OCI-LY3 (cell line): Measurements from ENCODE around the gene HMGB2.

Source experiments
- H2AFZ ChIP-seq: fragments of 200-600, 300-600 bp; shearing (Covaris generic); 2 replicates; pipeline ENCODE4 v1.6.0; 2014; ENCODE audit warnings: antibody characterized with exemption, low read depth, low read length
- H3K27ac ChIP-seq: fragments of 200-600, 300-600 bp; sonication (generic); 2 replicates; pipeline ENCODE4 v1.5.1; 2014; ENCODE audit warnings: mild to moderate bottlenecking, low read length, moderate library complexity, mixed read lengths
- H3K27me3 ChIP-seq: fragments of 200-600, 300-600 bp; sonication (generic); 2 replicates; pipeline ENCODE4 v1.6.1; 2014; ENCODE audit warnings: low read depth, low read length, mixed read lengths
- H3K36me3 ChIP-seq: fragments of 200-600, 300-600 bp; sonication (generic); replicated peaks from 2 replicates; pipeline ENCODE3; 2014; ENCODE audit warnings: low read depth, low read length, mixed read lengths
- H3K4me1 ChIP-seq: fragments of 300-600, 200-600 bp; sonication (generic); 2 replicates; pipeline ENCODE4 v1.6.1; 2014; ENCODE audit warnings: low read length, mixed read lengths
- H3K4me2 ChIP-seq: fragments of 200-600, 300-600 bp; sonication (generic); 2 replicates; pipeline ENCODE4 v1.6.1; 2014; ENCODE audit warnings: low read length, mixed read lengths
- H3K4me3 ChIP-seq: fragments of 300-600, 200-600 bp; sonication (generic); 2 replicates; pipeline ENCODE4 v1.5.1; 2014; ENCODE audit warnings: antibody characterized with exemption, mild to moderate bottlenecking, low read length, moderate library complexity
- H3K79me2 ChIP-seq: fragments of 300-600, 200-600 bp; shearing (Covaris generic); 2 replicates; pipeline ENCODE4 v1.6.1; 2014; ENCODE audit warnings: mild to moderate bottlenecking, low read length, mixed read lengths
- H3K9ac ChIP-seq: fragments of 300-600, 200-600 bp; shearing (Covaris generic); 2 replicates; pipeline ENCODE4 v1.6.0; 2014; ENCODE audit warnings: mild to moderate bottlenecking, low read length, moderate library complexity
- H3K9me3 ChIP-seq: fragments of 200-600, 300-600 bp; shearing (Covaris generic); 2 replicates; pipeline ENCODE4 v1.6.1; 2014; ENCODE audit warnings: low read length, mixed read lengths; ENCODE audit not compliant: insufficient read depth
- H4K20me1 ChIP-seq: fragments of 200-600, 300-600 bp; sonication (generic); 2 replicates; pipeline ENCODE4 v1.6.1; 2016; ENCODE audit warnings: low read length, mixed read lengths; ENCODE audit not compliant: insufficient read depth
- EZH2phosphoT487 ChIP-seq: fragments of 200-600 bp; shearing (Covaris generic); IDR thresholded peaks from 2 replicates; pipeline ENCODE4 v1.6.1; 2018; ENCODE audit warnings: antibody characterized with exemption, mixed run types, low read depth
- TF ChIP-seq, protein P1 (sequence below): fragments of 200-600, 300-600 bp; sonication (generic); IDR thresholded peaks from 2 replicates; pipeline ENCODE4 v1.5.1; 2014; ENCODE audit warnings: antibody characterized with exemption, low read length, low read depth

HMGB2 gene

DNA sequence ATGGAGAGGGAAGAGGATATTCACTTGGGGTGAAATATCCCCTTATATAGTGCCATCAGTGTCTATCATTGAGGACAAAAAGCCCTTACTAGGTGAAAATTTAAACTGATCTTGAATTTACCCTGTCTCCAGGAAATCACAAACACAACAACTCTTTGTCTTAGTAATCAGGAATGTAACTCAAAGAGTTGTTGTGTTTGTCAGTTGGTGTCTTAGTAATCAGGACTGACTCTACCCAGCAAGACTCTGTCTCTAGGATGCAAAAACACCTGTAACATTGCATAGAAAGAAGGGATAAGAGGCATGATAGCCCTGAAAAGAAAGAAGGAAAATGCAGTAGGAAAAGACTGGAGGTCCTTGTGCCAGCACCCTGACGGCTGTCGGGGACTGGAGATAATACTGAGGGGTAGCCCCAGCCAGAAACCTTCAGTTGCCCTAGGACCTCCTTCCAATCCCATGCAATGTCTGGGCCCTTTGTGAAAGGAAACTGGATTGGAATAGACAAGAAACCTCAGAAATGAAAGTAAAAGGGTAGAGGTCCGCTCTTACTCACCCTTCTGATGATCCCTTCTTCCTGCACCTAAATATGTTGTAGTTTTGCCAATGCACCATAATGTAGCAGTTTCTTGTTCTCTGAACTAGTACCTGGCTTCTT lies 45.3 kb downstream of the HMGB2 start:
- TF ChIP-seq, protein P1, sequence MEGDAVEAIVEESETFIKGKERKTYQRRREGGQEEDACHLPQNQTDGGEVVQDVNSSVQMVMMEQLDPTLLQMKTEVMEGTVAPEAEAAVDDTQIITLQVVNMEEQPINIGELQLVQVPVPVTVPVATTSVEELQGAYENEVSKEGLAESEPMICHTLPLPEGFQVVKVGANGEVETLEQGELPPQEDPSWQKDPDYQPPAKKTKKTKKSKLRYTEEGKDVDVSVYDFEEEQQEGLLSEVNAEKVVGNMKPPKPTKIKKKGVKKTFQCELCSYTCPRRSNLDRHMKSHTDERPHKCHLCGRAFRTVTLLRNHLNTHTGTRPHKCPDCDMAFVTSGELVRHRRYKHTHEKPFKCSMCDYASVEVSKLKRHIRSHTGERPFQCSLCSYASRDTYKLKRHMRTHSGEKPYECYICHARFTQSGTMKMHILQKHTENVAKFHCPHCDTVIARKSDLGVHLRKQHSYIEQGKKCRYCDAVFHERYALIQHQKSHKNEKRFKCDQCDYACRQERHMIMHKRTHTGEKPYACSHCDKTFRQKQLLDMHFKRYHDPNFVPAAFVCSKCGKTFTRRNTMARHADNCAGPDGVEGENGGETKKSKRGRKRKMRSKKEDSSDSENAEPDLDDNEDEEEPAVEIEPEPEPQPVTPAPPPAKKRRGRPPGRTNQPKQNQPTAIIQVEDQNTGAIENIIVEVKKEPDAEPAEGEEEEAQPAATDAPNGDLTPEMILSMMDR = no peak
- no peak for TF ChIP-seq EZH2phosphoT487
- no peak overlapping the region for H3K27ac ChIP-seq
- no peak overlapping the region for H3K4me3 ChIP-seq
- H3K4me1 ChIP-seq = no peaks in the 10 kb centered on the region
- H3K79me2 ChIP-seq = no peaks in the 10 kb centered on the region
- no peaks in the 10 kb centered on the region for H3K27me3 ChIP-seq
- H2AFZ ChIP-seq = no peak overlapping the region
- peaks cover 4% of the 10 kb centered on the region; the same call in 1 of the 2 replicates for H3K9me3 ChIP-seq
- no peaks in the 10 kb centered on the region for H3K36me3 ChIP-seq
- no peaks in the 10 kb centered on the region for H4K20me1 ChIP-seq
- H3K9ac ChIP-seq = no peak overlapping the region
- H3K4me2 ChIP-seq = no peak overlapping the region

DNA sequence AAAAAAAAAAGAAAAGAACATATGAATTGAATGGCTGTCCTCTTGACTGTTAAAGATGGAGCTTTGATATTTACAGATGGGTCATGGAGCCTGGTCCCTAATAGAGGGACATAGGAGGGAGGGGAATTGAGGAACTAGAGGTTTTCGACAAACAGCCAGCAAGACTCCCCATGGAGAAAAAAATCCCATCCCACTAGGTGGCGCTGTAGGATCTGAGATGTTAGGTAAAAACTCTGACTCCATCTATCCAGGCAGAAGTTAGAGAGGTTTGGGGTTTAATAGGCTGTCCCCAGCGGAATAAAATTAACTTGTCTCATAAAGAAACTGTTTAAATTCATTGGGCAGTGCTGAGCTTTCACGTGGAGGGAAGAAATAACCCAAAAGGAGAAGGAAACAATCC lies 45.9 kb downstream of the HMGB2 start:
- Histone ChIP-seq H3K4me2 (no peak overlapping the region), H3K79me2 (no peaks in the 10 kb centered on the region), H3K9me3 (peaks cover 4% of the 10 kb centered on the region; the same call in 1 of the 2 replicates), H3K27me3 (no peaks in the 10 kb centered on the region), H3K27ac (no peak overlapping the region), H3K9ac (no peak overlapping the region), H3K4me3 (no peak overlapping the region), H4K20me1 (no peaks in the 10 kb centered on the region), H2AFZ (no peak overlapping the region), H3K36me3 (no peaks in the 10 kb centered on the region), H3K4me1 (no peaks in the 10 kb centered on the region)
- no peak for TF ChIP-seq EZH2phosphoT487
- TF ChIP-seq, protein P1 = peak; percentile 82

DNA sequence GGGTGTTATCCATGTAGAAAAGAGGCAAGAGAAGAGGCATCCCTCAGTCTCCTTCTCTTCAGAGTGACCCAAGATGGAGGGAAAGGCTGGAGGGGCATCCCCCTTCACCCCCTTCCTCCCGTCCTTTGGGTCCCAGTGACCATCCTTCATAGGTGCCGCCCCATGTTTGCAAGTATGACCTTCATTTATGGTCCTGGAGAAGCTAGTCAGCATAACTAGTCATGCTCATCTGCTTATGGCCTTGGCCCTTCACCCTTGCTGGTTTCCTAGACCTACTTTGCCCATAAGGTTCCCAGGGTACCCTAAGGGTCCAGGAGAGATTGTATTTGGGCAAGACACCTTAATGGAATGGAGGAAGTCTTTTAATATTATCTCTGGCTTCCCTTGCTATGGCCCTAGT lies 46.7 kb downstream of the HMGB2 start:
- Histone ChIP-seq H3K9ac (no peak overlapping the region), H3K36me3 (no peaks in the 10 kb centered on the region), H3K79me2 (no peaks in the 10 kb centered on the region), H3K27me3 (no peaks in the 10 kb centered on the region), H3K4me1 (peaks cover 4% of the 10 kb centered on the region), H3K4me3 (no peak overlapping the region), H3K4me2 (no peak overlapping the region), H3K9me3 (peaks cover 4% of the 10 kb centered on the region; the same call in 1 of the 2 replicates), H4K20me1 (no peaks in the 10 kb centered on the region), H3K27ac (no peak overlapping the region), H2AFZ (no peak overlapping the region)
- TF ChIP-seq EZH2phosphoT487 = no peak
- TF ChIP-seq, protein P1 = no peak

DNA sequence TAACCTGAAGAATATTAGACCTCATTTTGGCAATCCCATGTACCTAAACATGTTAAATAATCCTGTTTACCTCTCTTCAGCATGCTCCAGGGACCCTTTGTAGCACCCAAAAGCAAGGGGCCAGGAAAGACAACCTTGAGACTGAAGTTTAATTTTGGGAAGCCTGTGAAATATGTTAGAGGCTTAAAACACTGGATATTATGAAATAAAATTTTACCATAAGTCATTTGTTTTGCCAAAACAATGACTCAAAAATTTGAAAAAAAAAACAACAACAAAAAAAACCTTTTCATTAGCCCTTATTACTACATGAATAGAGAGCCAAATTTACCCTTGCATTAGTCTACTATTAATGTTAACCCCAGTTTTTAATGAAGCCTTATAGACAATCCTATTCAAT lies 49.7 kb downstream of the HMGB2 start:
- TF ChIP-seq, protein P1 = no peak
- no peak for TF ChIP-seq EZH2phosphoT487
- Histone ChIP-seq H3K36me3 (no peaks in the 10 kb centered on the region), H3K9ac (no peak overlapping the region), H3K4me1 (peaks cover 23% of the 10 kb centered on the region), H3K27me3 (no peaks in the 10 kb centered on the region), H3K4me3 (no peak overlapping the region), H3K9me3 (peaks cover 4% of the 10 kb centered on the region; the same call in 1 of the 2 replicates), H3K27ac (no peak overlapping the region), H4K20me1 (no peaks in the 10 kb centered on the region), H2AFZ (no peak overlapping the region), H3K79me2 (peaks cover 3% of the 10 kb centered on the region; the same call in 1 of the 2 replicates), H3K4me2 (no peak overlapping the region)
